Myocyte (in vitro differentiated cells): ENCODE results near the gene NFYC. TPM values are rescaled to one million over a fixed set of nuclear protein-coding genes. Genes with fewer than 3 reads are reported as not detected.
A peak's percentile ranks its signal among the peaks of the same experiment; 100 is the strongest.
"Not testable (repeated sequence)": the region's sequence is repeated elsewhere in the genome, so short reads cannot be mapped to it uniquely, and the experiment has no call there.

Source experiments
- DNase-seq: peaks from one replicate; pipeline ENCODE4 v3.0.0-alpha.2; 2012; ENCODE audit warnings: low read depth
- total RNA-seq: library from RNA; depleted of rRNA; stranded (reverse); fragments of >200 nt; gene quantifications from 2 replicates; pipeline ENCODE4 v1.2.3, GENCODE V29; 2014

Gene NFYC
- total RNA-seq, 1 donor from 2014 or later, result 42.2 TPM

- no peak for DNase-seq
These were observed 26.7 kb upstream of the NFYC start for GRCh38 chr1:40664791-40665190.

DNA sequence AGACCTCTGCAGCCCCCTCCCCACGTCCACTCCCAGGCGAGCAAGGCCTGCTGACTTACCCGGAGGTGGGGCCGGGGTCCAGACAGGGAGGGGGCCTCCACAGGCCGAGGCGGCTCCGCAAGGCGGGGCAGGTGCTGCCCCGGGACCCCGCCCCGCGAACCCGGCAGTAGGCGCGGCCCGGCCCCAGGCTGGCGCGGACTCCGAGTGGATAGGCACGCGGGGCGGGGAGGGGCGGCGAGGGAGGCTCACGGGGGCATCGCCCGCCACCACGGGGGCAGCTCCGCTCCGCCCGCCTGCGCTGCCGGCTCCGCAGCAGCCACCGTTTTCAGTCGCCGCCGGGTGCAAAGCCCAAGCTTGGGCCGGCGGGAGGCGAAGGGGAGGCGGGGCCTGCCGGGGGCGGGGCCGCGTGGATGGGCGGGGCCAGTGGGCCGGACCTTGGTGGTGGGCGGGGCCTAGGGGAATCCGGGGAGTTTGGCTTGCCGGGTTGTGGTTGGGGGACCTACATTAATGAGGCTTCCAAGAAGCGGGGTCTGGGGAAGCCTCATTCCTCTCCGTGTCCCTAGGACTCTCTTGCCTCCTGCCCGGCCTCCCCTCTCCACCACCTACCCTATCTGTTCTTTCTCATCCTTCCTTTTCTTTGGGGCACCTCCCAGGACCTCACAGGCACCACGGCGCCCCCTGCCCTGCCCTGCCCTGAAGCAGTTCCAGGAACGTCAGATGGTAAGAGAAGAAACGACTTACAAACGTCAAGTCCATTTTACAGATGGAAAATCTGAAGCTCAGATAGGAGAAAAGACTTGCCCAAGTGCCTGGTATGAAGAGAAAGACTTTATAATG, 26.0 kb upstream of the NFYC start, which contains the start of gene RIMS3:
TSS of gene RIMS3 (minus strand) at position 348 of the 837 bp plus-strand sequence. CDS start 23,757 bp downstream, outside the sequence.
- peak; percentile 68 for DNase-seq

GRCh38 chr1:40668769-40669525, 22.6 kb upstream of the NFYC start:
- DNase-seq, result peak; percentile 83

GRCh38 chr1:40673452-40673851, 18.1 kb upstream of the NFYC start:
- no peak for DNase-seq

- DNase-seq, result no peak
These were observed 15.0 kb upstream of the NFYC start for GRCh38 chr1:40676501-40676900.

- DNase-seq, result no peak
These were observed 12.1 kb upstream of the NFYC start for GRCh38 chr1:40679165-40679953.

DNA sequence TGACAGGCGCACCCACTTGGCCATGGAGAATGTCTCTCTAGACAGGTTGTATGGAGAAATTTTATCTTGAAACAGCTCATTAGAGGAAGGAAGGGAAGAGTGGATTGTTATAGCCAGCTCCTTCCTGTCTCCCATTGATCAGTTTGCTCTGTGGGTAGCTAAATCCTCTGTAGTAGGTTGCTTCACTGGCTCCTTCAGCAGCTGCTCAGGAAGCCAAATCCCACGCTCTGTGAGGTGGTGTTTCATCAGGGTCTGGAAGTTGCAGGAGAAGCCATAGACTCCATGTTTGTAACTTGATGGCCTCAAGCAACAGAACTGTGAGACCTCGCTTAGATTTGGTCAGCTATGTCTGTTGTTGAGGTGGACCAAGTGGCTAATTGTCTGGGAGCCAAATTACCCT, 6.8 kb upstream of the NFYC start:
- no peak for DNase-seq

GRCh38 chr1:40687059-40687458, 4.4 kb upstream of the NFYC start:
- no peak for DNase-seq

DNA sequence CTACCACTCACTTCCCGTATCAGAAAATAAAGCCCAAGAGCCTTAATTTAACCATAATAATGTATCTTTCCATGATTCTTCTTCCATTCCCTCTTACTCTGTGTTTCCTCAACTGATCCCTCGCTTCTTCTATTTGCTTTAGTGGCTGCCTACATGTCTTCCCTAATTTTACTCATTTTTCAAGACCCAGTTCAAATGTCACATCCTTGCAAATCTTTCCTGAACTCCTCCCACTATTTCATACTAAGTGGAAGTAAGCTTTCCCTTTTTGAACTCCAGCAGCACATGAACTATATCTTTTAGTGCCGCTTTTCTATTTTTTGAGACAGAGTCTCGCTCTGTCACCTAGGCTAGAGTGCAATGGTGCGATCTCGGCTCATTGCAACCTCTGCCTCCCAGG, 3.8 kb upstream of the NFYC start:
- no peak for DNase-seq

DNA sequence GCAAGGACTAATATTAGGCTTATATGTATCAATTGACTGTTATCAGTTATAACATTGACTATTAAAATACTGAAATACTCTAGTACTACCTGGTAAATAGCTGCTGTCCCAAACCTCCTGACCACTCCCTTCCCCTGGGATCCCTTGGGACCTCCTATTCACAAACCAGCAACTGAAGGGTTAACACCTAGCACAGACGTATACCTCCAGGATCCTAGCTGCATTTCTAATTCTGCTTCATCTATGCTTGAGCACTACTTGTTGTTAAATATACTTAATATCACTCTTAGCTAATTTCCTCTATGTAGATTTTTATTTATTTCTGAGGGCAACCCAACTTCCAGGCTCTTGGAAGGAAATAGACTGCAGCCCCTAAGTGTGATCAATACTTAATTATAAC, 1.8 kb upstream of the NFYC start:
- no peak for DNase-seq

- DNase-seq, result no peak
These were observed 550 bp upstream of the NFYC start for GRCh38 chr1:40690771-40691537.

GRCh38 chr1:40692429-40692895, 958 bp downstream of the NFYC start:
- DNase-seq, result no peak

- DNase-seq, result no peak
These were observed 1.9 kb downstream of the NFYC start for GRCh38 chr1:40693425-40693824.

DNA sequence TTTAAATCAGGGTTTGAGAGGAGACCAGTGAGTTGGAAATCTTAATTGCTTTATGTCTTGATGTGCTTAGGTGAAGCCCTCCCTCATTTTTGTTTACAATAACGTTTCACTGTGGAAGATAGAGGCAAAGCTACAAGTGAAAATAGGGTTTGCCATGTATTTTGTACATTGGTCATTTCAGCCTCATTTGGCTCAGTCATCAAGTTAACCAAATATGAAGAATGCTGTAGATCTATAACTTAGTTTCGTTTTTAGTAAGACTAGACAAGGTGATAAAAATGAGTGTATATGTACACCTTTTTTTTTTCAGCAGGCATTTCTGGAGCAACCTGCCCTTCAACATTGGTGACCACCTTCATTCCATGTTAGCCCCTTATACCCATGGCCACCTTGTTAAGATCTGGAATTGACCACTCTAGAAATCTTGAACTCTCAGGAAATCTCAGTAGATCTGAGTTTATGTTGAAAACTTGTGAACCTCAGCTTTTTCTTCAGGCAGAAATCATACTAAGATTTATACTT, 2.9 kb downstream of the NFYC start:
- DNase-seq, result no peak

DNA sequence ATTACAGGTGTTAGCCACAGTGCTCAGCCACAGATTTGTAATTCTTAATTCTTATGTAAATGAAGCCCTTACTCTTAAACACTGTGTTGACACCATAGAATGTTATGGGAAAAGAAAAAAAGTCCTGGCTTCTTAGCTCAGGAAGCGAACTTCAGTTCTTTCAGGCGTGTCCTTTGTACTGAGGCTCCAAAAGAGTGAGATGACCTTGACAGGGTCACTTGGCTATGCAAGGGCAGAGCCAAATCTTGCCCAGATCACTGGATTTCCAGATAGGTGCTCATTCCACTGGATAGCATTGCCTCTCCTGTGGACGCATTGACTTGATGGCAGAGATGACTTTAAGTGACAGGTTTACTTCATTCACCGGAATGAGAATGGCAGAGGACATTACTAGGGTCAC, 4.8 kb downstream of the NFYC start:
- no peak for DNase-seq

DNA sequence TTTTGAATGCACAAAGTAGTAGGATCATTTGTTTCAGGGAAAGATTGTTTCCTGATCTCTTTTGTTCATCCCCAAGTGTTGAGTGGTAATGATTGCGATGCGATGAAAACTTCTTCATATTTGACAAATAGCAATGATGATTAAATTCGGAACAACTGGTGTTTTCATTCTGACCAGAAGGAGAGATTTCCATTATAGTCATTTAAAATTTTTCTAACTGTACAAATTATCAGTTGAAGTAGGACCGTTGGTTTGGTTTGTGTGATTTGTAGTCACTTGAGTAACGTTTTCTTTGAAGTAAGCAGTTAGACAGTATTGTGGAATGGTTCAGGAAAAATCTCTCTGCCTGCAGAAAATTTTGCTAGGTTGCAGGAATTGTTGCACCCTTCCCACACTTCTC, 5.9 kb downstream of the NFYC start:
- no peak for DNase-seq

- DNase-seq, result no peak
These were observed 8.3 kb downstream of the NFYC start for GRCh38 chr1:40699787-40700186.

- no peak for DNase-seq
These were observed 10.2 kb downstream of the NFYC start for GRCh38 chr1:40701684-40702083.

DNA sequence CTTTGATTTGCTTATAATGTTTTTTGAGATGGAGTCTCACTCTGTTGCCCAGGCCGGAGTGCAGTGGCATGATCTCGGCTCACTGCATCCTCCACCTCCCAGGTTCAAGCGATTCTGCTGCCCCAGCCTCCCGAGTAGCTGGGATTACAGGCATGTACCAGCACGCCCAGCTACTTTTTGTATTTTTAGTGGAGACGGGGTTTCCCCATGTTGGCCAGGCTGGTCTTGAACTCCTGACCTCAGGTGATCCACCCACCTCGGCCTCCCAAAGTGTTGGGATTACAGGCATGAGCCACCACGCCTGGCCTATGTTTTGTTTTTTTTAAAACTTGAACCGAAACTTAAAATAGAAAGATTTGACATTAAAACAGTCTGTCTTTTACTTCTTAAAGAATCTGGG, 11.3 kb downstream of the NFYC start:
- DNase-seq, result not testable (repeated sequence)

DNA sequence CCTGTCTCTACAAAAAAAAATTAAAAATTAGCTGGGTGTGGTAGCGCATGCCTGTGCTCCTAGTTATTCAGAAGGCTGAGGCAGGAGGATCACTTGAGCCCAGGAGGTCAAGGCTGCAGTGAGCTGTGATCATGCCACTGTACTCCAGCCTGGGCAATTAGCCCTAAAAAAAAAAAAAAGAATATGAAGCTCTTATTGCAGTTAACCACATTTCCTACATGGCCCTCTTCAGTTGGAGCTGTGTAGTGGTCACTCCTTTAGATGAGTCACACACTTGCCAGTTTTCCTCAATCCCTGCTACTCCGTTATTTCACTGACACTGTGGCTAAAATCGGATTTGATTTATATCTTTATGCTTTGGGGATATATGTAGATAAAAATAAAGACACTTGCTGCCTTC, 11.8 kb downstream of the NFYC start:
- DNase-seq, result peak; percentile 70
